HCT116 (cell line): ENCODE results near the gene RALGPS2. TPM values are rescaled to one million over a fixed set of nuclear protein-coding genes. Genes with fewer than 3 reads are reported as not detected.

Source experiments
- ATAC-seq: fragments of 200-7000 bp; cut with Tn5 transposase; 2 replicates; pipeline ENCODE4 v1.9.1; 2020; ENCODE audit warnings: mild to moderate bottlenecking, moderate library complexity
- BruUV-seq: library from RNA; stranded (reverse); fragments of 400-500 nt; replicated peaks from 2 replicates; lab custom pipeline; 2021; lab: Mats Ljungman, UMichigan
- CTCF ChIA-PET: fragments of 300-600 bp; sonication (Branson Sonifier 250); formaldehyde crosslinking; loops from one replicate; lab custom pipeline; 2021; ENCODE audit warnings: antibody characterized with exemption; lab: Charles Lee
- POLR2A ChIA-PET: fragments of 300-600, 350-600 bp; sonication (Branson Sonifier 250); formaldehyde crosslinking; loops from one replicate; lab custom pipeline; 2021; ENCODE audit warnings: antibody characterized with exemption; lab: Charles Lee
- RAD21 ChIA-PET, 2 experiments: fragments of 300-600 bp; sonication (Branson Sonifier 250); formaldehyde crosslinking; loops; one replicate each; lab custom pipeline; 2023; ENCODE audit warnings: low total read pairs in 2 of 2; ENCODE audit not compliant: uncharacterized antibody in 2 of 2, unreplicated experiment in 2 of 2, low non-redundant PET in 1 of 2; lab: Charles Lee
- DNase-seq: peaks from one replicate; pipeline ENCODE4 v3.0.0-alpha.2; 2010; ENCODE audit warnings: low read depth, low spot score
- H2AFZ ChIP-seq: fragments of 200-600 bp; shearing (Covaris generic), sonication (generic); 2 replicates; pipeline ENCODE4 v1.6.1; 2017; ENCODE audit warnings: low read depth, mixed run types, mixed read lengths, antibody characterized with exemption, low read length; ENCODE audit not compliant: poor library complexity, severe bottlenecking
- H3K27ac ChIP-seq: 2 replicates; pipeline ENCODE4 v1.5.1; 2012; ENCODE audit warnings: low read depth, low read length
- H3K27me3 ChIP-seq: fragments of 200-600 bp; sonication (generic); 2 replicates; pipeline ENCODE4 v1.6.1; 2016; ENCODE audit warnings: mixed run types, low read length, mixed read lengths; ENCODE audit not compliant: insufficient read depth
- H3K36me3 ChIP-seq, 2 experiments: fragments of 200-500 bp in 1 of 2; fragments of 200-600 bp in 1 of 2; sonication (Bioruptor generic) in 1 of 2; sonication (generic) in 1 of 2; 2 replicates each; pipeline versions ENCODE4 v1.5.1 to v1.6.1; 2014 to 2016; ENCODE audit warnings: low read length in 2 of 2, inconsistent platforms in 1 of 2, mixed read lengths in 1 of 2, mixed run types in 1 of 2; ENCODE audit not compliant: insufficient read depth in 2 of 2, control insufficient read depth in 1 of 2
- H3K4me1 ChIP-seq, 2 experiments: fragments of 200-600 bp in 1 of 2; sonication (generic) in 1 of 2; 2 replicates each; pipeline versions ENCODE4 v1.5.1 to v1.6.1; 2012 to 2017; ENCODE audit warnings: low read length in 2 of 2, inconsistent platforms in 1 of 2, mild to moderate bottlenecking in 1 of 2, mixed read lengths in 1 of 2, mixed run types in 1 of 2, moderate library complexity in 1 of 2; ENCODE audit not compliant: insufficient read depth in 2 of 2, control insufficient read depth in 1 of 2
- H3K4me2 ChIP-seq: fragments of 200-600 bp; sonication (generic); 2 replicates; pipeline ENCODE4 v1.6.1; 2017; ENCODE audit warnings: mixed run types, low read length, mixed read lengths
- H3K4me3 ChIP-seq, 2 experiments: fragments of 200-600 bp in 1 of 2; sonication (generic) in 1 of 2; replicated peaks in 1 of 2; 2 replicates each; pipeline ENCODE4 v1.5.1; 2011 to 2016; ENCODE audit warnings: low read length in 2 of 2, control low read depth in 1 of 2, low read depth in 1 of 2, mild to moderate bottlenecking in 1 of 2, mixed read lengths in 1 of 2, mixed run types in 1 of 2
- H3K79me2 ChIP-seq: fragments of 200-600 bp; sonication (generic); 2 replicates; pipeline ENCODE4 v1.6.1; 2017; ENCODE audit warnings: mild to moderate bottlenecking, mixed run types, low read length, moderate library complexity, mixed read lengths; ENCODE audit not compliant: insufficient read depth
- H3K9ac ChIP-seq: fragments of 200-600 bp; sonication (generic); 2 replicates; pipeline ENCODE4 v1.6.1; 2016; ENCODE audit warnings: low read length, mixed read lengths
- H3K9me2 ChIP-seq: fragments of 200-600 bp; sonication (generic), shearing (Covaris generic); 2 replicates; pipeline ENCODE4 v1.6.1; 2017; ENCODE audit warnings: mixed run types, mild to moderate bottlenecking, moderate library complexity; ENCODE audit not compliant: insufficient read depth
- H3K9me3 ChIP-seq, 2 experiments: fragments of 200-500 bp in 1 of 2; fragments of 200-600 bp in 1 of 2; sonication (Bioruptor generic) in 1 of 2; sonication (generic) in 1 of 2; 2 replicates each; pipeline ENCODE4 v1.6.1; 2014 to 2017; ENCODE audit warnings: low read length in 2 of 2, mixed read lengths in 2 of 2, inconsistent platforms in 1 of 2, low read depth in 1 of 2, mild to moderate bottlenecking in 1 of 2, mixed run types in 1 of 2, moderate library complexity in 1 of 2; ENCODE audit not compliant: control insufficient read depth in 1 of 2, insufficient read depth in 1 of 2
- H4K20me1 ChIP-seq: fragments of 200-600 bp; sonication (generic), shearing (Covaris generic); 2 replicates; pipeline ENCODE4 v1.6.1; 2017; ENCODE audit warnings: mixed run types, mild to moderate bottlenecking, moderate library complexity; ENCODE audit not compliant: insufficient read depth
- ATF3 ChIP-seq: IDR thresholded peaks from 2 replicates; pipeline ENCODE4 v1.6.1; 2012
- EGR1 ChIP-seq: IDR thresholded peaks from 2 replicates; pipeline ENCODE4 v1.6.1; 2012; ENCODE audit warnings: low read depth
- EZH2 ChIP-seq: fragments of 200-600 bp; sonication (generic); IDR thresholded peaks from 2 replicates; pipeline ENCODE4 v1.6.1; 2017; ENCODE audit warnings: antibody characterized with exemption, mixed run types
- SIN3A ChIP-seq: IDR thresholded peaks from 2 replicates; pipeline ENCODE4 v1.6.1; 2012; ENCODE audit warnings: low read depth
- SRF ChIP-seq: IDR thresholded peaks from 2 replicates; pipeline ENCODE4 v1.6.1; 2012; ENCODE audit warnings: low read depth
- ZFX ChIP-seq: fragments of 450-650 bp; IDR thresholded peaks from 2 replicates; pipeline ENCODE4 v1.6.1; 2017
- ZNF274 ChIP-seq: fragments of 200-500 bp; sonication (Bioruptor generic); IDR thresholded peaks from 2 replicates; pipeline ENCODE4 v1.6.1; 2014; ENCODE audit warnings: mild to moderate bottlenecking, low read depth, low read length, inconsistent platforms
- intact Hi-C: fragments of 100-400 bp; cut with micrococcal nuclease; formaldehyde crosslinking; loops from 2 replicates; pipeline ENCODE4 v1.10.0; 2022
- total RNA-seq: library from RNA; stranded (reverse); gene quantifications from one replicate; pipeline ENCODE4 v1.2.1, GENCODE V29; 2021; ENCODE audit not compliant: unreplicated experiment
- TF ChIP-seq, protein P1 (sequence below), 3 experiments: fragments of 200-600 bp in 1 of 3; sonication (generic) in 1 of 3; IDR thresholded peaks in 2 of 3; conservative IDR thresholded peaks in 1 of 3; 2 replicates each; pipeline ENCODE4 v1.5.1; 2012 to 2017; ENCODE audit warnings: low read depth in 2 of 3, low read length in 2 of 3, antibody characterized with exemption in 1 of 3, borderline replicate concordance in 1 of 3, control low read depth in 1 of 3, mild to moderate bottlenecking in 1 of 3, mixed read lengths in 1 of 3, mixed run types in 1 of 3, moderate library complexity in 1 of 3; ENCODE audit not compliant: insufficient read depth in 1 of 3

Gene RALGPS2
- total RNA-seq, 1 experiment from 2014 or later, result 25.6 TPM

DNA sequence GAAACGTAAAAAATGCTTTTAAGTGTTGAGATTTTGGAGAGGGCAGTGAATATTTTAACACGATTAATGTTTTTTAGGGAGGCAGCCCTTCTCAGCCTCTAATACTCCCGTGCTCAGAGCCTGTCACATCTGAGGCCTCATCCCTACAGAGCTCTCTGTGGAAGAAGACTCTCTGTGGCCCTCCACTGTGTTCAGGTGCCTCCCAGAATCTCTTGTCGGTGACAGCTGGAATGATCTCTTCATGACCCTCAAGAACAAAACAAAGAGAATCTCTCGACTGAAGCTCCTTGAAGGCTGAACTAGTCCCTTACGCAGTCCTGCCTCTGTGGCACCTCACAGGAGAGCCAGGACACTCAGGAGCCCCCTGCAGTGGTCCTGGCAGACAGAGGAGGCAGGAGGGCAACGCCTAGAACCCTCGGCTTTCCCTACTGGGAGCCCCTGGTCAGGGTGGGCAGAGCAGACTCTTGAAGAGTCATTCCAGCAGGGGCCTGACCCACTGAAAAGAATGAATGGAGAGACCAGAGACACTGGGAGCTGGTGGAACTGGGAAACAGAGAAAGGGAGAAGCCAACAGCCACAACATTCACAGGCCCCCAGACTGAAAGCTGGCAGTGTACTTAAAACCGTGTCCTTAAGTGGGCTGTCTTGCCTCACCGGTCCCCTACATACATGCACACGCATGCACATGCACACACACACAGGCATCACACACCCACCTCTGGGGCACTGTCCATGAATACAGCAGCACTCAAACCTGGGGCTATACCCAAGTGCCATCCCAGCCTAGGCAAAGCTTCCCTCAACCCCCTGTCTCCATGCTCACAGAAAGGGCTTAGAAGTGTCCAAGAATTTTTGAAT is 213.3 kb downstream of the RALGPS2 start:
- H3K9me2 ChIP-seq, result 0 out of 2 replicates have a peak, but pooled peaks cover 4% of the 10 kb centered on the region
- H3K9ac ChIP-seq, result no peak overlapping the region
- ChIA-PET CTCF (no interaction called here), RAD21 (no interaction called here)
- H3K27me3 ChIP-seq, result no peaks in the 10 kb centered on the region
- no TSS peak for BruUV-seq
- no peaks in the 10 kb centered on the region for H3K4me1 ChIP-seq
- no peaks in the 10 kb centered on the region for H3K36me3 ChIP-seq
- H3K9me3 ChIP-seq, result no peaks in the 10 kb centered on the region
- H3K4me2 ChIP-seq, result no peak overlapping the region
- TF ChIP-seq EZH2 (no peak), SRF (no peak), SIN3A (no peak), EGR1 (no peak), ZNF274 (no peak), ATF3 (no peak), ZFX (no peak)
- TF ChIP-seq, protein P1, sequence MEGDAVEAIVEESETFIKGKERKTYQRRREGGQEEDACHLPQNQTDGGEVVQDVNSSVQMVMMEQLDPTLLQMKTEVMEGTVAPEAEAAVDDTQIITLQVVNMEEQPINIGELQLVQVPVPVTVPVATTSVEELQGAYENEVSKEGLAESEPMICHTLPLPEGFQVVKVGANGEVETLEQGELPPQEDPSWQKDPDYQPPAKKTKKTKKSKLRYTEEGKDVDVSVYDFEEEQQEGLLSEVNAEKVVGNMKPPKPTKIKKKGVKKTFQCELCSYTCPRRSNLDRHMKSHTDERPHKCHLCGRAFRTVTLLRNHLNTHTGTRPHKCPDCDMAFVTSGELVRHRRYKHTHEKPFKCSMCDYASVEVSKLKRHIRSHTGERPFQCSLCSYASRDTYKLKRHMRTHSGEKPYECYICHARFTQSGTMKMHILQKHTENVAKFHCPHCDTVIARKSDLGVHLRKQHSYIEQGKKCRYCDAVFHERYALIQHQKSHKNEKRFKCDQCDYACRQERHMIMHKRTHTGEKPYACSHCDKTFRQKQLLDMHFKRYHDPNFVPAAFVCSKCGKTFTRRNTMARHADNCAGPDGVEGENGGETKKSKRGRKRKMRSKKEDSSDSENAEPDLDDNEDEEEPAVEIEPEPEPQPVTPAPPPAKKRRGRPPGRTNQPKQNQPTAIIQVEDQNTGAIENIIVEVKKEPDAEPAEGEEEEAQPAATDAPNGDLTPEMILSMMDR (IDR thresholded peaks at IDR 0.05 in 2 of 3, conservative IDR thresholded peaks at IDR 0.05 in 1 of 3; ENCODE audit: borderline replicate concordance in 1 of 3, insufficient read depth in 1 of 3, low read depth in 2 of 3, low read length in 2 of 3), result no peak
- TF ChIP-seq, all 23 proteins: peak for 0
- Histone ChIP-seq H3K79me2 (no peaks in the 10 kb centered on the region), H2AFZ (no peak overlapping the region), H3K4me3 (no peak overlapping the region), H4K20me1 (no peaks in the 10 kb centered on the region), H3K27ac (no peak overlapping the region)
- POLR2A ChIA-PET, result no interaction called here
- intact Hi-C loops, result no loop called here
- DNase-seq (no peak), ATAC-seq (no peak)
